Left ventricle myocardium superior (tissue), 1 donor: ENCODE measurements around the gene CDK16. TPM values are rescaled to one million over a fixed set of nuclear protein-coding genes. Genes with fewer than 3 reads are reported as not detected.

Experiments
- ATAC-seq: fragments of 200-7000 bp; cut with Tn5 transposase; one replicate; pipeline ENCODE4 v1.9.1; 2020; ENCODE audit warnings: mild to moderate bottlenecking, moderate library complexity
- DNase-seq: peaks from one replicate; pipeline ENCODE4 v3.0.0-alpha.2; 2020
- intact Hi-C: fragments of 100-400 bp; cut with micrococcal nuclease; formaldehyde crosslinking; loops from one replicate; pipeline ENCODE4 v1.11.0; 2022
- long read RNA-seq: library from polyadenylated mRNA; unstranded; transcript quantifications from one replicate; pipeline ENCODE4 v2.0.0, GENCODE V29; 2021
- total RNA-seq: library from RNA; stranded (reverse); fragmentation: NEBNext Ultra II Directional; extraction: Animal tissue kit (Norgen Biotek cat#: 25700); gene quantifications from one replicate; pipeline ENCODE4 v1.2.1, GENCODE V29; 2021
- donor health status: DM: no; HTN: yes; CAD: no; lungs with severe emphysema.

CDK16 gene
- total RNA-seq = 155 TPM
- long read RNA-seq, transcript CDK16-202 (16 exons, 3,144 nt) = major isoform, 160 of 231 reads
- long read RNA-seq, partial matches to known transcripts = 30 of 231 reads
- long read RNA-seq, other reads (novel, unspliced or antisense) = 38 of 231 reads

GRCh38 chrX:47218280-47218919 lies at the start of gene CDK16:
TSS of gene CDK16 (plus strand) at chrX:47218681. CDS start at chrX:47223558, 4,877 bp downstream.
- intact Hi-C loops = no loop called here
- ATAC-seq = peak; percentile 76
- DNase-seq = peak; percentile 83

- intact Hi-C loops = no loop called here
- no peak for DNase-seq
- ATAC-seq = no peak
Observed at GRCh38 chrX:47169273-47169672, 49.2 kb upstream of the CDK16 start.

GRCh38 chrX:47169726-47170515 lies 48.6 kb upstream of the CDK16 start:
- peak; percentile 74 for DNase-seq
- peak; percentile 94 for ATAC-seq
- intact Hi-C loops = no loop called here

GRCh38 chrX:47170861-47171692 lies 47.4 kb upstream of the CDK16 start:
- no peak for ATAC-seq
- intact Hi-C loops = no loop called here

GRCh38 chrX:47171996-47172395 lies 46.5 kb upstream of the CDK16 start:
- DNase-seq (no peak), ATAC-seq (no peak)
- intact Hi-C loops = no loop called here

More at GRCh38 chrX:47170861-47171692, 47.4 kb upstream of the CDK16 start:
- no peak for DNase-seq

- intact Hi-C loops = no loop called here
- no peak for ATAC-seq
- DNase-seq = no peak
Observed at GRCh38 chrX:47172549-47172948, 45.9 kb upstream of the CDK16 start.

GRCh38 chrX:47172971-47173792 lies 45.3 kb upstream of the CDK16 start:
- ATAC-seq (no peak), DNase-seq (no peak)
- intact Hi-C loops = no loop called here

- intact Hi-C loops = no loop called here
- no peak for DNase-seq
- no peak for ATAC-seq
Observed at GRCh38 chrX:47174376-47174775, 44.1 kb upstream of the CDK16 start.

- no peak for DNase-seq
- intact Hi-C loops = no loop called here
- no peak for ATAC-seq
Observed at GRCh38 chrX:47174846-47175587, 43.5 kb upstream of the CDK16 start.

GRCh38 chrX:47175588-47175980 lies 42.9 kb upstream of the CDK16 start:
- no peak for DNase-seq
- no peak for ATAC-seq
- intact Hi-C loops = no loop called here

- DNase-seq (no peak), ATAC-seq (no peak)
Observed at GRCh38 chrX:47176101-47176740, 42.3 kb upstream of the CDK16 start.

GRCh38 chrX:47177079-47177478 lies 41.4 kb upstream of the CDK16 start:
- intact Hi-C loops = no loop called here
- DNase-seq = no peak
- ATAC-seq = no peak

More at GRCh38 chrX:47176101-47176740, 42.3 kb upstream of the CDK16 start:
- intact Hi-C loops = no loop called here

- ATAC-seq (no peak), DNase-seq (no peak)
- intact Hi-C loops = no loop called here
Observed at GRCh38 chrX:47178337-47178736, 40.1 kb upstream of the CDK16 start.

- ATAC-seq (peak; percentile 93), DNase-seq (peak; percentile 75)
- intact Hi-C loops = no loop called here
Observed at GRCh38 chrX:47179221-47179927, 39.1 kb upstream of the CDK16 start.

GRCh38 chrX:47179928-47180255 lies 38.6 kb upstream of the CDK16 start:
- ATAC-seq (no peak), DNase-seq (no peak)

GRCh38 chrX:47180346-47180745 lies 38.1 kb upstream of the CDK16 start:
- intact Hi-C loops = no loop called here
- ATAC-seq (no peak), DNase-seq (no peak)

More at GRCh38 chrX:47179928-47180255, 38.6 kb upstream of the CDK16 start:
- intact Hi-C loops = no loop called here

- DNase-seq (no peak), ATAC-seq (no peak)
- intact Hi-C loops = no loop called here
Observed at GRCh38 chrX:47181301-47181700, 37.2 kb upstream of the CDK16 start.
